Measurements from ENCODE around the gene CDCA4. TPM values are rescaled to one million over a fixed set of nuclear protein-coding genes. Genes with fewer than 3 reads are reported as not detected.

CDCA4 gene
- total RNA-seq, 2 donors from 2014 or later: 46.6 to 65.1 TPM

DNA sequence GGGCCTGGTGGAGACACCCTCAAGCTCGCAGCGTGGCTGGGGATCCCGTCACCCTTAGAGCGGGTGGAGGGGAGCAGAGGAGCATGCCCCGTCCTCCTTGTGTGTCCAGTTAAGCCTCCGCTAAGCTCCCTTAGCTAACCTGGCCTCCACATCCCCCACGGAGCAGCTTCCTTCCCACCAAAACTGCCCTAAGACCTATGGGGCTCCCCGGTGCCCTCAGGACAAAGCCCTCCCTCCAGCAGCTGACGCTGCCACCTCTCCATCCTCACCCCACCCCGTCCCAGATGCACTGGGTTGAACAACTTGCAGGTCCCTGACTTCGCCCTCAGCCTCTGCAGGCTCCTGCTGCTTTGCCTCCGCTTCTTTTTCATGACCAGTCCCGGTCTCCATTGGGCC is 46.7 kb downstream of the CDCA4 start:
- Histone ChIP-seq H3K27ac (ENCODE audit: low read depth, low read length) (no peak overlapping the region), H3K9ac (ENCODE audit: extremely low read depth, low read length, poor library complexity, severe bottlenecking) (no peak overlapping the region), H3K4me1 (ENCODE audit: control insufficient read depth, insufficient read depth, low read length) (no peaks in the 10 kb centered on the region), H3K36me3 (ENCODE audit: control insufficient read depth, insufficient read depth, low read length) (no peaks in the 10 kb centered on the region), H3K27me3 (ENCODE audit: control insufficient read depth, insufficient read depth, low read length, poor library complexity, severe bottlenecking) (peaks cover 25% of the 10 kb centered on the region), H3K9me3 (ENCODE audit: control insufficient read depth, low read length) (no peaks in the 10 kb centered on the region), H3K4me3 (ENCODE audit: low read length) (no peak overlapping the region)
- WGBS, 2 experiments (ENCODE audit: insufficient coverage in 1 of 2, insufficient read length in 1 of 2): 91 to 93% methylated on average over 6 to 13 of the region's 13 CpGs
- no peak overlapping the region for H3K4me3 Mint-ChIP-seq
- no peak overlapping the region for H3K27ac Mint-ChIP-seq
- DNase-seq: peak; percentile 47
- peaks cover 3% of the 10 kb centered on the region for H3K4me1 Mint-ChIP-seq
- TF ChIP-seq, protein P1, sequence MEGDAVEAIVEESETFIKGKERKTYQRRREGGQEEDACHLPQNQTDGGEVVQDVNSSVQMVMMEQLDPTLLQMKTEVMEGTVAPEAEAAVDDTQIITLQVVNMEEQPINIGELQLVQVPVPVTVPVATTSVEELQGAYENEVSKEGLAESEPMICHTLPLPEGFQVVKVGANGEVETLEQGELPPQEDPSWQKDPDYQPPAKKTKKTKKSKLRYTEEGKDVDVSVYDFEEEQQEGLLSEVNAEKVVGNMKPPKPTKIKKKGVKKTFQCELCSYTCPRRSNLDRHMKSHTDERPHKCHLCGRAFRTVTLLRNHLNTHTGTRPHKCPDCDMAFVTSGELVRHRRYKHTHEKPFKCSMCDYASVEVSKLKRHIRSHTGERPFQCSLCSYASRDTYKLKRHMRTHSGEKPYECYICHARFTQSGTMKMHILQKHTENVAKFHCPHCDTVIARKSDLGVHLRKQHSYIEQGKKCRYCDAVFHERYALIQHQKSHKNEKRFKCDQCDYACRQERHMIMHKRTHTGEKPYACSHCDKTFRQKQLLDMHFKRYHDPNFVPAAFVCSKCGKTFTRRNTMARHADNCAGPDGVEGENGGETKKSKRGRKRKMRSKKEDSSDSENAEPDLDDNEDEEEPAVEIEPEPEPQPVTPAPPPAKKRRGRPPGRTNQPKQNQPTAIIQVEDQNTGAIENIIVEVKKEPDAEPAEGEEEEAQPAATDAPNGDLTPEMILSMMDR (conservative IDR thresholded peaks at IDR 0.05): no peak
- H3K27me3 Mint-ChIP-seq (ENCODE audit: insufficient read depth): peaks cover 29% of the 10 kb centered on the region
- H3K36me3 Mint-ChIP-seq (ENCODE audit: low read depth): no peaks in the 10 kb centered on the region
- no peaks in the 10 kb centered on the region for H3K9me3 Mint-ChIP-seq

DNA sequence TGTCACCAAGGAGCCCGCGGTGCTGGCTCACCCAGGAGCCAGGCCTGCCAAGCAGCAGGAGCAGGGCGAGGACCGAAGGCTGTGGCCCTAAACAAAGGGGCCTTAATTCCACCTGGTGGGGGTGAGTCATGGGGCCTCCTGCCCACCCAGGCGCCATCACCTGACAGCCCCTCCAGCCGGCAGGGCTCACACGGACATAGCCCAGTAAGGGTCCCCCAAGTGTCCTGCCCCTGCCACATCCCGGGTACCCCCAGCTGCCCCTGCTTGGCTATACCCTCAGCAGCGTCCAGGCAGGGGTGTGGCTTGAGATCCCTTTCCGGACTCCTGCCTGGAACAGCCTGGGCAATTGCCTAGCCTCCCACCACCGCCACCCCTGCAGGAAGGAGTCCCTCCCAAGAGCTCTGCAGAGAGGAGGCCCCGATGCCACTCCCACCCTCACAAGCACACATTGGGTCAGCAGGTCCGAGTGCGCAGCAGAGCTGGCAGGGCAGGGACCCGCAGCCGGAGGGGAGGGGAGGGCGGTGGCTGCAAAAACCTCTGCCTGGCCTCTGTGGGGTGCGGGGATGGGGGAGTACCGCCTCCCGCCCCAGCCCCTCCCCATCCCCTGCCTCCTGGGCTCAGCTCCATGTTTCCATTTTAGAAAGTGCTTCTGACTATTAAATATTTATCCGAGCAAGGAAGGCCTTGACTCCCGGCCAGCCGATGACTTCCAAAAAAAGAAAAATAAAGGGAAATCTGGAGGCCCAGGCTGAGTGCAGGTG is 47.3 kb downstream of the CDCA4 start:
- peaks cover 3% of the 10 kb centered on the region for H3K4me1 Mint-ChIP-seq
- H3K9me3 ChIP-seq (ENCODE audit: control insufficient read depth, low read length): no peaks in the 10 kb centered on the region
- H3K9me3 Mint-ChIP-seq: no peaks in the 10 kb centered on the region
- TF ChIP-seq, protein P1 (conservative IDR thresholded peaks at IDR 0.05): no peak
- H3K4me3 Mint-ChIP-seq: no peak overlapping the region
- H3K27ac Mint-ChIP-seq: no peak overlapping the region
- H3K4me1 ChIP-seq (ENCODE audit: control insufficient read depth, insufficient read depth, low read length): no peaks in the 10 kb centered on the region
- peaks cover 23% of the 10 kb centered on the region for H3K27me3 Mint-ChIP-seq (ENCODE audit: insufficient read depth)
- DNase-seq: peak; percentile 78
- peaks cover 19% of the 10 kb centered on the region for H3K27me3 ChIP-seq (ENCODE audit: control insufficient read depth, insufficient read depth, low read length, poor library complexity, severe bottlenecking)
- no peak overlapping the region for H3K27ac ChIP-seq (ENCODE audit: low read depth, low read length)
- 62 to 69% methylated on average over 15 to 23 of the region's 23 CpGs for WGBS, 2 experiments (ENCODE audit: insufficient coverage in 1 of 2, insufficient read length in 1 of 2)
- H3K36me3 Mint-ChIP-seq (ENCODE audit: low read depth): no peaks in the 10 kb centered on the region
- H3K4me3 ChIP-seq (ENCODE audit: low read length): no peak overlapping the region
- H3K9ac ChIP-seq (ENCODE audit: extremely low read depth, low read length, poor library complexity, severe bottlenecking): no peak overlapping the region
- no peaks in the 10 kb centered on the region for H3K36me3 ChIP-seq (ENCODE audit: control insufficient read depth, insufficient read depth, low read length)

DNA sequence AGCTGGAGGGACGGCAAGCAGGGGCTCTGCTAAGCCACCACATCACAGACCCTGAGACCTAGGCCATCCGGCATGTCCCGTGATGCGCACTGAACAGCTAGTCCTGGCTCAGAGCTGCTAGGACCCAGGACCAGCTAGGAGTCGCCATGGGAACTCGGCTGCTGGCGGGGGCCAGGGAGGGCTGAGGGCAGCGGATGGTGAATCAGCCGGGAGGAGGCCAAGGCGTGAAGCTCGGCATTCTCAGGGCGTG is 47.8 kb downstream of the CDCA4 start:
- Mint-ChIP-seq H3K9me3 (no peaks in the 10 kb centered on the region), H3K27me3 (ENCODE audit: insufficient read depth) (peaks cover 21% of the 10 kb centered on the region), H3K36me3 (ENCODE audit: low read depth) (no peaks in the 10 kb centered on the region), H3K27ac (no peak overlapping the region), H3K4me3 (no peak overlapping the region), H3K4me1 (peaks cover 3% of the 10 kb centered on the region)
- Histone ChIP-seq H3K27ac (ENCODE audit: low read depth, low read length) (no peak overlapping the region), H3K9ac (ENCODE audit: extremely low read depth, low read length, poor library complexity, severe bottlenecking) (no peak overlapping the region), H3K4me3 (ENCODE audit: low read length) (no peak overlapping the region), H3K9me3 (ENCODE audit: control insufficient read depth, low read length) (no peaks in the 10 kb centered on the region), H3K36me3 (ENCODE audit: control insufficient read depth, insufficient read depth, low read length) (no peaks in the 10 kb centered on the region), H3K4me1 (ENCODE audit: control insufficient read depth, insufficient read depth, low read length) (no peaks in the 10 kb centered on the region), H3K27me3 (ENCODE audit: control insufficient read depth, insufficient read depth, low read length, poor library complexity, severe bottlenecking) (peaks cover 18% of the 10 kb centered on the region)
- TF ChIP-seq, protein P1 (conservative IDR thresholded peaks at IDR 0.05): no peak
- WGBS, 2 experiments (ENCODE audit: insufficient coverage in 1 of 2, insufficient read length in 1 of 2): 64 to 75% methylated on average over 12 of the region's 12 CpGs
- peak; percentile 90 for DNase-seq

Measured in endodermal cell (in vitro differentiated cells).